Neuron (in vitro differentiated cells): ENCODE data around the gene TCF12.

Experiments
- H2AFZ ChIP-seq: one replicate; pipeline ENCODE4 v1.6.1; 2013; ENCODE audit warnings: low read depth, mild to moderate bottlenecking, inconsistent platforms, low read length, moderate library complexity
- H3K27me3 ChIP-seq: one replicate; pipeline ENCODE4 v1.6.1; 2013; ENCODE audit warnings: low read length; ENCODE audit not compliant: insufficient read depth
- H3K36me3 ChIP-seq: one replicate; pipeline ENCODE4 v1.6.1; 2013; ENCODE audit warnings: low read length; ENCODE audit not compliant: insufficient read depth
- H3K4me1 ChIP-seq: one replicate; pipeline ENCODE4 v1.6.1; 2013; ENCODE audit warnings: low read length; ENCODE audit not compliant: insufficient read depth
- H3K4me3 ChIP-seq: 2 replicates; pipeline ENCODE4 v1.5.1; 2013; ENCODE audit warnings: mild to moderate bottlenecking, low read length, moderate library complexity
- H3K9me3 ChIP-seq: one replicate; pipeline ENCODE4 v1.6.1; 2013; ENCODE audit warnings: low read length

The TCF12 gene

DNA sequence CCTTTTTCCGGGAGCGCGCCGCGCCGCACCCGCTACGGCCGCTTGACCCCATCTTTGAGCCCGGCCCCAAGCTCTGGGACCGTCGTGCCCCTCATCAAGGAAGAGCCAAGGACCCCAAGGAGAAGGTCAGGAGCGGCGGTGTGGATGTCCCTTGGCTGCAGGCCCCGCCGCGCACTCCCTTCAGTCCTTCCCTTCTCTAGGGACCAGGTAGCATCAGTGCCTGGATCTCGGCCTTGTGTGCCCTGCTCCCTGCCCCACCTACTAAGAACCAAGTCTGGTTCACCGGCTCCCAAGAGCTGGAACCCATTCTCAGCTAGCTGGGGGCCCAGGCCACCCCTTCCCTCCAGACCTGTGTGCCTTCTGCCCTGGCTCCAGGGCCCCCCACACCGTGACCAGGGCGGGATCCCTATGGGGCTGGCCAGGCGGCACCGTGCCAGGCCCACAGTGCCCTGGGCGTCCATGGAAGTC is 388.5 kb downstream of the TCF12 start:
- Histone ChIP-seq H2AFZ (no peak overlapping the region), H3K4me1 (peaks cover 3% of the 10 kb centered on the region), H3K27me3 (no peaks in the 10 kb centered on the region), H3K36me3 (no peaks in the 10 kb centered on the region), H3K9me3 (peaks cover 3% of the 10 kb centered on the region), H3K4me3 (no peak overlapping the region)

DNA sequence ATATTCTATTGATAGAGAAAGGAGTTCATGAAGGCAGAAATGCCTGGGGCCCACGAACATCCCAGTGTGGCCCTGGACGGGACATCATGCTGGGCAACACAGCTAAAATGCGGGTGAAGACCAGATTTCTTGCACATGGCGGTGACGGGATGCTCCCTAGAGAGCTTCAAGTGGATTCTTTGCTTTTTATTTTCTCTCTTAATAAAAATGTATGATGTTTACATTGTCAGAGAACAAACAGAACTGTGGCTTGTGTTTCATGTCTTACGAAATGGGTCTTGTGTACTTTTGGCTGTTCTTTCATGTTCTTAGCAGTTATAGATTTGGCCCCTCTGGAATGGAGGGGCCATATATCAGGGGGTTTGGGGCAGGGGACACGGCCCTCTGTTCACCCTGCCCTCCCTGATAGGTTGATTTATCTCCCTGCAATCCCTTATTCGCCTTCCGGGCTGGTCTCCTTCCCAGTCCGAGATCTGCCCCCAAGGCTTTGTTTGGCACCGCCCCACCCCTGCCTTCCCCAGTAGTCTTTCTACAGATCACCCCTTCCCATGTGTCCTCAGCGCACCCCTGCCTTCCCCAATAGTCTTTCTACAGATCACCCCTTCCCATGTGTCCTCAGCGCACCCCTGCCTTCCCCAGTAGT is 389.2 kb downstream of the TCF12 start:
- H3K9me3 ChIP-seq: peaks cover 3% of the 10 kb centered on the region
- H3K4me1 ChIP-seq: peaks cover 3% of the 10 kb centered on the region
- no peaks in the 10 kb centered on the region for H3K27me3 ChIP-seq
- no peak overlapping the region for H2AFZ ChIP-seq
- H3K4me3 ChIP-seq: no peak overlapping the region
- no peaks in the 10 kb centered on the region for H3K36me3 ChIP-seq

- H3K27me3 ChIP-seq: no peaks in the 10 kb centered on the region
- peaks cover 3% of the 10 kb centered on the region for H3K9me3 ChIP-seq
These were observed 389.7 kb downstream of the TCF12 start for GRCh38 chr15:57308170-57308545.

DNA sequence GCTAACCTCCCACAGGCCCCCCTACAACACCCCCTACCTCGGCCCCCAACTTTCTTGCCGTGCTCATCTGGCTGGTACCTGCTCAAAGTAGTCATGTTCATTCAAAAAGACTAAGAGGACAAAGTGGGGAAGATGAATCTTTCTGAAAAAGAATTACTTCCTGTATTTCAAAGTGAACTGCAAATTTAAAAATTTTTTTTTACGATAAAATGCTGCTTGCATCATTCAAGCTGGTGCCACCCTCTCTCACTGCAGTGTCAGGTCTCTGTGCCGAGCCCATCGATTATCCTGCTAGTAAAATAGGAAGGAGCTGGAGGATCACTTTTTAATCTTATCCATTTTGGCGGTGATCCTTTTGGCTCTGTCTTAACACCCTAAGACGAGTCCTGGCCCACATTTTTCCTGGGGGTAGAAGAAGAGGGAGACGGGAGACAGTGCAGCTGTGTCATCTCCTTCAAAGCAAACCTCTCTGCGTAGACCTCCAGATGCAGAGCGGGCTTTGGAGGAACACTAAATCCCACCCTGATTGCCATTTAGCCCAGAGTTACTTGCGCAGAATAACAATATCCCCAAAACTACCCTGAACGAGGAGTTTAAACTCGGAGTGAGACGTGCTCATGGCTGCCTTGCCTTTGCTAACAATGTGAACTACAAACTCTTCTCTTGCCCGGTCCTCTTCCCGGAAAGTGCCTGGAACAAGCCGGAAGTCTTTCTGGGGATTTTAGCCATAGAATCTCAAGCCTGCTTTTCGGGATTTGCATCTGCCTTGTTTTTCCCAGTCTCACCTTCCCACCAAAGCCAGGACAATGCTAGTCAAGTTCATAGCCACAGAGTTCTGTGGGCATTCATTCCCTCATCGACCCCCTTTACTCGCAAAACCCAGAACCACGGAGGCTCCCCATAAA is 391.7 kb downstream of the TCF12 start:
- Histone ChIP-seq H3K36me3 (no peaks in the 10 kb centered on the region), H2AFZ (no peak overlapping the region), H3K27me3 (no peaks in the 10 kb centered on the region), H3K9me3 (peaks cover 3% of the 10 kb centered on the region), H3K4me1 (peaks cover 3% of the 10 kb centered on the region), H3K4me3 (no peak overlapping the region)

More at GRCh38 chr15:57308170-57308545, 389.7 kb downstream of the TCF12 start:
- Histone ChIP-seq H3K36me3 (no peaks in the 10 kb centered on the region), H2AFZ (no peak overlapping the region), H3K4me1 (peaks cover 3% of the 10 kb centered on the region), H3K4me3 (no peak overlapping the region)

- Histone ChIP-seq H3K36me3 (no peaks in the 10 kb centered on the region), H3K9me3 (peaks cover 3% of the 10 kb centered on the region), H3K4me3 (no peak overlapping the region), H3K4me1 (peaks cover 3% of the 10 kb centered on the region), H3K27me3 (no peaks in the 10 kb centered on the region), H2AFZ (no peak overlapping the region)
These were observed 392.4 kb downstream of the TCF12 start for GRCh38 chr15:57310876-57311275.

- no peak overlapping the region for H3K4me3 ChIP-seq
- H3K9me3 ChIP-seq: peaks cover 3% of the 10 kb centered on the region
- H3K4me1 ChIP-seq: no peaks in the 10 kb centered on the region
- H2AFZ ChIP-seq: no peak overlapping the region
- no peaks in the 10 kb centered on the region for H3K36me3 ChIP-seq
- no peaks in the 10 kb centered on the region for H3K27me3 ChIP-seq
These were observed 393.5 kb downstream of the TCF12 start for GRCh38 chr15:57312006-57312317.

GRCh38 chr15:57312318-57313133 is 394.1 kb downstream of the TCF12 start:
- Histone ChIP-seq H3K9me3 (peaks cover 5% of the 10 kb centered on the region), H2AFZ (no peak overlapping the region), H3K36me3 (no peaks in the 10 kb centered on the region), H3K27me3 (no peaks in the 10 kb centered on the region), H3K4me3 (no peak overlapping the region), H3K4me1 (no peaks in the 10 kb centered on the region)

GRCh38 chr15:57313134-57313483 is 394.7 kb downstream of the TCF12 start:
- Histone ChIP-seq H3K27me3 (no peaks in the 10 kb centered on the region), H3K36me3 (no peaks in the 10 kb centered on the region), H3K4me3 (no peak overlapping the region), H3K4me1 (no peaks in the 10 kb centered on the region), H2AFZ (no peak overlapping the region), H3K9me3 (peaks cover 5% of the 10 kb centered on the region)

GRCh38 chr15:57314221-57314620 is 395.8 kb downstream of the TCF12 start:
- Histone ChIP-seq H3K4me3 (no peak overlapping the region), H3K27me3 (no peaks in the 10 kb centered on the region), H3K9me3 (peaks cover 2% of the 10 kb centered on the region), H2AFZ (no peak overlapping the region), H3K36me3 (no peaks in the 10 kb centered on the region), H3K4me1 (no peaks in the 10 kb centered on the region)

DNA sequence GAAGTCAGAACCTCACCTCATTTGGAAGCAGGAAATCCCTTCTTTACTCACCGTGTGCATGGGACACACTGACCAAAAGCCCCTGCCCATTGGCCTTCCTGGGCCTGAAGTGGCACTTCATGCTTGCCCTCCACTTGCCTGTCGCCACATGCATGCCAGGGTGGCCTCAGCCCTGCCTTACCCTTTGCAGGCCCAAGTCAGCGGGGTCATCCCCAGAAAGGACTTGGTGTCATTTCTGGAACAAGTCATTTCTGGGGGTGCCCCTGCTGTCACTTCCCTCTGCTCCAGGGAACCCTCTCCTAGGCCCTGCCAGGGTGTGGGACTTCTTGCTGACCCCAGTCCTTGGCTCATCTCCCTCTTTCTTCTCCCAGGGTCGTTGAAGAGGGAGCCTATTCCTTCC is 398.0 kb downstream of the TCF12 start:
- H3K36me3 ChIP-seq: no peaks in the 10 kb centered on the region
- H2AFZ ChIP-seq: no peak overlapping the region
- no peaks in the 10 kb centered on the region for H3K4me1 ChIP-seq
- H3K27me3 ChIP-seq: no peaks in the 10 kb centered on the region
- H3K9me3 ChIP-seq: peaks cover 2% of the 10 kb centered on the region
- H3K4me3 ChIP-seq: no peak overlapping the region

GRCh38 chr15:57319226-57319918 is 400.9 kb downstream of the TCF12 start:
- peaks cover 2% of the 10 kb centered on the region for H3K9me3 ChIP-seq
- no peaks in the 10 kb centered on the region for H3K36me3 ChIP-seq
- H2AFZ ChIP-seq: no peak overlapping the region
- no peak overlapping the region for H3K4me3 ChIP-seq
- no peaks in the 10 kb centered on the region for H3K27me3 ChIP-seq
- H3K4me1 ChIP-seq: no peaks in the 10 kb centered on the region

- H2AFZ ChIP-seq: no peak overlapping the region
- H3K4me1 ChIP-seq: no peaks in the 10 kb centered on the region
- H3K4me3 ChIP-seq: no peak overlapping the region
- no peaks in the 10 kb centered on the region for H3K27me3 ChIP-seq
- peaks cover 2% of the 10 kb centered on the region for H3K9me3 ChIP-seq
- H3K36me3 ChIP-seq: no peaks in the 10 kb centered on the region
These were observed 401.6 kb downstream of the TCF12 start for GRCh38 chr15:57319919-57320560.
